Astrocyte of the cerebellum (primary cell): ENCODE measurements around the gene MYO1D.

Experiments used
- DNase-seq: peaks from one replicate; pipeline ENCODE4 v3.0.0-alpha.2; 2011; ENCODE audit warnings: low read depth
- H3K4me3 ChIP-seq: 2 replicates; pipeline ENCODE4 v1.5.1; 2011; ENCODE audit warnings: mild to moderate bottlenecking, low read depth, low read length, moderate library complexity
- CTCF ChIP-seq: IDR thresholded peaks from 2 replicates; pipeline ENCODE4 v1.5.1; 2012; ENCODE audit warnings: low read length, low read depth, moderate library complexity, mild to moderate bottlenecking; ENCODE audit errors: missing control alignments
- in situ Hi-C: cut with HindIII; loops from 2 replicates; pipeline ENCODE4 v1.10.0; 2017; ENCODE audit warnings: low sequenced_read_pairs

The MYO1D gene

GRCh38 chr17:32519228-32520103 is 357.5 kb downstream of the MYO1D start:
- DNase-seq = no peak
- peak overlapping the region; percentile 39 for H3K4me3 ChIP-seq
- in situ Hi-C loops = no loop called here

GRCh38 chr17:32518646-32519227 is 358.2 kb downstream of the MYO1D start:
- in situ Hi-C loops = no loop called here
- peak overlapping the region; percentile 39 for H3K4me3 ChIP-seq
- DNase-seq = no peak
- TF ChIP-seq CTCF = no peak

More at GRCh38 chr17:32519228-32520103, 357.5 kb downstream of the MYO1D start:
- no peak for TF ChIP-seq CTCF

GRCh38 chr17:32517982-32518381 is 358.9 kb downstream of the MYO1D start:
- in situ Hi-C loops = no loop called here
- TF ChIP-seq CTCF = no peak
- no peak overlapping the region for H3K4me3 ChIP-seq
- DNase-seq = no peak

- TF ChIP-seq CTCF = no peak
- H3K4me3 ChIP-seq = no peak overlapping the region
- in situ Hi-C loops = no loop called here
- DNase-seq = no peak
Observed at GRCh38 chr17:32516940-32517701, 359.8 kb downstream of the MYO1D start.

GRCh38 chr17:32516450-32516849 is 360.5 kb downstream of the MYO1D start:
- in situ Hi-C loops = no loop called here
- DNase-seq = no peak
- no peak overlapping the region for H3K4me3 ChIP-seq
- no peak for TF ChIP-seq CTCF

- DNase-seq = no peak
- H3K4me3 ChIP-seq = no peak overlapping the region
- in situ Hi-C loops = no loop called here
- TF ChIP-seq CTCF = no peak
Observed at GRCh38 chr17:32515677-32516383, 361.1 kb downstream of the MYO1D start.
